Ishikawa (cell line): ENCODE results near the gene SMIM35.

ENCODE experiments used
- CEBPB ChIP-seq: IDR thresholded peaks from 2 replicates; pipeline ENCODE4 v1.6.1; 2012
- CREB1 ChIP-seq: IDR thresholded peaks from 2 replicates; pipeline ENCODE4 v1.6.1; 2012; ENCODE audit warnings: low read depth
- EGR1 ChIP-seq: IDR thresholded peaks from 2 replicates; pipeline ENCODE4 v1.6.1; 2012
- EP300 ChIP-seq: IDR thresholded peaks from 2 replicates; pipeline ENCODE4 v1.6.1; 2012; ENCODE audit warnings: borderline replicate concordance
- FOXM1 ChIP-seq: IDR thresholded peaks from 2 replicates; pipeline ENCODE4 v1.6.1; 2012; ENCODE audit warnings: low read depth, borderline replicate concordance
- MAX ChIP-seq: IDR thresholded peaks from 2 replicates; pipeline ENCODE4 v1.6.1; 2012
- NFIC ChIP-seq: IDR thresholded peaks from 2 replicates; pipeline ENCODE4 v1.6.1; 2012
- RAD21 ChIP-seq: IDR thresholded peaks from 2 replicates; pipeline ENCODE4 v1.6.1; 2012; ENCODE audit warnings: low read depth
- REST ChIP-seq: IDR thresholded peaks from 2 replicates; pipeline ENCODE4 v1.6.1; 2012; ENCODE audit warnings: low read depth, mild to moderate bottlenecking
- TAF1 ChIP-seq: IDR thresholded peaks from 2 replicates; pipeline ENCODE4 v1.6.1; 2012; ENCODE audit warnings: low read depth, mild to moderate bottlenecking
- TCF12 ChIP-seq: IDR thresholded peaks from 2 replicates; pipeline ENCODE4 v1.6.1; 2012; ENCODE audit warnings: low read depth
- TEAD4 ChIP-seq: IDR thresholded peaks from 2 replicates; pipeline ENCODE4 v1.6.1; 2012
- USF1 ChIP-seq: IDR thresholded peaks from 2 replicates; pipeline ENCODE4 v1.6.1; 2012
- YY1 ChIP-seq: IDR thresholded peaks from 2 replicates; pipeline ENCODE4 v1.6.1; 2012; ENCODE audit warnings: low read depth
- ZBTB7A ChIP-seq: IDR thresholded peaks from 2 replicates; pipeline ENCODE4 v1.6.1; 2012; ENCODE audit warnings: low read depth

The SMIM35 gene

GRCh38 chr11:117960406-117960805 is 126.4 kb downstream of the SMIM35 start:
- TF ChIP-seq TAF1, result no peak

- TF ChIP-seq REST (no peak), ZBTB7A (no peak), CEBPB (no peak), TCF12 (no peak), FOXM1 (no peak), RAD21 (no peak), CREB1 (no peak), TAF1 (no peak), USF1 (no peak), MAX (no peak)
Observed at GRCh38 chr11:117959438-117960149, 127.2 kb downstream of the SMIM35 start.

- no peak for TF ChIP-seq CEBPB
- TF ChIP-seq REST, result no peak
- no peak for TF ChIP-seq YY1
- no peak for TF ChIP-seq TCF12
- TF ChIP-seq NFIC, result no peak
- no peak for TF ChIP-seq CREB1
- no peak for TF ChIP-seq USF1
- TF ChIP-seq ZBTB7A, result no peak
- TF ChIP-seq EGR1, result no peak
- no peak for TF ChIP-seq RAD21
- TF ChIP-seq TEAD4, result no peak
- TF ChIP-seq MAX, result no peak
- TF ChIP-seq TAF1, result no peak
- TF ChIP-seq FOXM1, result no peak
- no peak for TF ChIP-seq EP300
Observed at GRCh38 chr11:117958949-117959348, 127.8 kb downstream of the SMIM35 start.
